Astrocyte of the cerebellum (primary cell): ENCODE data around the gene VWA3B.

Source experiments
- DNase-seq: peaks from one replicate; pipeline ENCODE4 v3.0.0-alpha.2; 2011; ENCODE audit warnings: low read depth
- H3K4me3 ChIP-seq: 2 replicates; pipeline ENCODE4 v1.5.1; 2011; ENCODE audit warnings: mild to moderate bottlenecking, low read depth, low read length, moderate library complexity
- in situ Hi-C: cut with HindIII; loops from 2 replicates; pipeline ENCODE4 v1.10.0; 2017; ENCODE audit warnings: low sequenced_read_pairs
- TF ChIP-seq, protein P1 (sequence below): IDR thresholded peaks from 2 replicates; pipeline ENCODE4 v1.5.1; 2012; ENCODE audit warnings: low read length, low read depth, moderate library complexity, mild to moderate bottlenecking; ENCODE audit errors: missing control alignments

Gene VWA3B

DNA sequence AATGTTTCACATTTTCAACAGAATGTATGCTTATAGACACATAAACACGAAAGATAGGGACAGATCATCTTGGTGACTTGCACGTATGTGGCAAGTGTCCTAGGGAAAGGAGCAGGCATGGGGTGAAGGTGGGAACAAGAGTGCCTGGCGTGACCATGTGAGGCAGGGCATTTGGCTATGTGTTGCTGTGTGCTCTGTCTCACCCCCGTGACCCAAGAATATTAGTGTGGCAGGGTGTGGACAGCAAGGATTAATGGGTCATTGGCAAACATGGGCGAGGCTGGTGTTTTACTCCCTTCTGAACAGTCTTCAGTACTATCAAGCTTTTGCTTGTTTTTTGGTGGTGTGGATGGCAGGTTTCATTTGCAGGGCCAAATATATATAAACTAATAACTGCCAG is 1.3 kb upstream of the VWA3B start:
- DNase-seq, result no peak
- H3K4me3 ChIP-seq, result no peak overlapping the region
- in situ Hi-C loops, result loop anchor here (5.0 kb wide), 1 partner anchor 37 kb away; no protein-coding TSS in a partner anchor
- TF ChIP-seq, protein P1, sequence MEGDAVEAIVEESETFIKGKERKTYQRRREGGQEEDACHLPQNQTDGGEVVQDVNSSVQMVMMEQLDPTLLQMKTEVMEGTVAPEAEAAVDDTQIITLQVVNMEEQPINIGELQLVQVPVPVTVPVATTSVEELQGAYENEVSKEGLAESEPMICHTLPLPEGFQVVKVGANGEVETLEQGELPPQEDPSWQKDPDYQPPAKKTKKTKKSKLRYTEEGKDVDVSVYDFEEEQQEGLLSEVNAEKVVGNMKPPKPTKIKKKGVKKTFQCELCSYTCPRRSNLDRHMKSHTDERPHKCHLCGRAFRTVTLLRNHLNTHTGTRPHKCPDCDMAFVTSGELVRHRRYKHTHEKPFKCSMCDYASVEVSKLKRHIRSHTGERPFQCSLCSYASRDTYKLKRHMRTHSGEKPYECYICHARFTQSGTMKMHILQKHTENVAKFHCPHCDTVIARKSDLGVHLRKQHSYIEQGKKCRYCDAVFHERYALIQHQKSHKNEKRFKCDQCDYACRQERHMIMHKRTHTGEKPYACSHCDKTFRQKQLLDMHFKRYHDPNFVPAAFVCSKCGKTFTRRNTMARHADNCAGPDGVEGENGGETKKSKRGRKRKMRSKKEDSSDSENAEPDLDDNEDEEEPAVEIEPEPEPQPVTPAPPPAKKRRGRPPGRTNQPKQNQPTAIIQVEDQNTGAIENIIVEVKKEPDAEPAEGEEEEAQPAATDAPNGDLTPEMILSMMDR, result no peak

DNA sequence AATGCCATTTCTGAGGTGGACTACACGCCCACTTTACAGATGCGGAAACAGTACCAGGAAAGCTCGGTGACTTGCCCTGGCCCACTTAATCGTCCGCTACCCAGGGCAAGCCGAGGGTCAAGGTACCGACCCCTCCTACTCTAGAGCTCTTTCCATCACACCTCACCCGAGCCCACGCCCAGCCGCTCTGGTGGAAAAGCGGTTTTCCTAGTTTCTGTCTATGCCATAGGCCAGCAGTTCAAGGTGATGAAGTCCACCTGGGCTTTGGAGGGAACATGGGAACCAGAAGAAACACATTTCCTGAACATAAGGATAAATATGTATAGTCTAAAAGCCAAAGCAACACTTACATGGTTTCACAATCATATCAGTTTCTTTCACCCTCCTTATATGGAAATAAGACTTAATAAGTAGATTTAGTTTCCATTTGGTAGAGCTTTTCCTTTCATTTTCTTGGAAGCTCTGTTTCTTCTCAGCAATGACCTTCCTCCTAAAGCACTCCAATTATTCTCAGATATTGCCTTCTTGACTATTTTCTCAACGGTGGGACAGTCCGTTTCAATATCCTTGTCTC is 567 bp downstream of the VWA3B start:
- TF ChIP-seq, protein P1, result no peak
- in situ Hi-C loops, result loop anchor here (5.0 kb wide), 1 partner anchor 35 kb away; no protein-coding TSS in a partner anchor
- DNase-seq, result no peak
- H3K4me3 ChIP-seq, result peak overlapping the region; percentile 54

DNA sequence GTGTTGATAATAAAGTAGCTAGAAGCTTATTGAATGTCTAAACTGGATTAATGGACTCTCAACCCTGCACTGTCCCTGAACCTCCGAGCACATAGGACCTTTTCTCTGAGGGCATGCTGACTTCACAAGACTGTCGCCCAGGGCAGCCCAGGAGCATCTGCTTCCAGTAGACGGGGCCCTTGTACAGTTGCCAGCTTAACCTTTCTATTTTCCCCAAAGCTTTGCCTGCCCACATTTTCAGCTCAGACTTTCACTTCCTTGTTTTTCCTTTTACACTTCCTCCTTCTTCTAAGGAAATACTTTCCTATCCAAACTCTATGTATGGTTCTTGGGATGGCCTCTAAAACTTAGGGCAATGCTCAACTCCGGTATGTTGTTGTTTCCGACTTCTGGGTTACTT is 1.3 kb downstream of the VWA3B start:
- TF ChIP-seq, protein P1, result no peak
- no peak for DNase-seq

DNA sequence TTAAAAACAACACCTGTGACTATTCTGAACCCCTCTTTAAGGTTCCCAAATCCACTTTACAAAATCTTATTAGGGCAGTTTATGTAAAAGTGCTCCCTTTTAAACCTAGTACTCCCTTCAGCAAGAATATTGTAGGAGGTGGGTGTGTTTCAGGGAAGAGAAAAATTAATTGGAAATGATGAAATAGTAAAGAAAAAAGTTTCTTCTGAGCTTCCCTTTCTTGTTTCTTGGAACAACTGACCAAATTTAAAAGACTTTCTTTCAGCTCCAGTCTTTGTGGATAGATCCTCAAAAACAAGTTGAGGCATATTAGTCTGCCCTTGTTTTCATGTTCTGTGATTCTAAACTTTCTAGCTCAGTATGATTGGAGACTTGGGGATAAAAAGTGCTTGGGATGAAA is 3.0 kb downstream of the VWA3B start:
- TF ChIP-seq, protein P1, result no peak
- in situ Hi-C loops, result loop anchor here (5.0 kb wide), 1 partner anchor 32 kb away; no protein-coding TSS in a partner anchor
- no peak overlapping the region for H3K4me3 ChIP-seq
- DNase-seq, result no peak

More for the DNA sequence above, 1.3 kb downstream of the VWA3B start:
- H3K4me3 ChIP-seq, result no peak overlapping the region
- in situ Hi-C loops, result loop anchor here (5.0 kb wide), 1 partner anchor 34 kb away; no protein-coding TSS in a partner anchor

DNA sequence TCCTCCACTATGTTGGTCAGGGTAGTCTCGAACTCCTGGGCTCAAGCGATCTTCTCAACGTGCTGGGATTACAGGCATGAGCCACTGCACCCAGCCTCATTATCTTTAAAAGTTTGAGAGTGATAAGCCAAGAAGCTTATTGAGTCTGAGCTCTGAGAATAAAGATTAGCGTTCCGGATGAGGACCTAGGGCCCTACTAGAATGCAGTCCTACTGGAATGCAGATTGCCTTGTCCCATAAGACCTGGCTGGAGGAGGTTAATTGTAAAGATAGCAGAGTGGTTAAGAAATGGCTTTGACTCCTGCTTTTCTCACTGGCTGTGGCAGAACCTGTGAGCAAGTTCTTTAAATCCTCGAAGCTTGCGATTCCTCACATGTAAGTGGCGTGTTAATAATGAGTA is 4.0 kb downstream of the VWA3B start:
- in situ Hi-C loops, result no loop called here
- no peak for DNase-seq
- TF ChIP-seq, protein P1, result no peak
- no peak overlapping the region for H3K4me3 ChIP-seq

DNA sequence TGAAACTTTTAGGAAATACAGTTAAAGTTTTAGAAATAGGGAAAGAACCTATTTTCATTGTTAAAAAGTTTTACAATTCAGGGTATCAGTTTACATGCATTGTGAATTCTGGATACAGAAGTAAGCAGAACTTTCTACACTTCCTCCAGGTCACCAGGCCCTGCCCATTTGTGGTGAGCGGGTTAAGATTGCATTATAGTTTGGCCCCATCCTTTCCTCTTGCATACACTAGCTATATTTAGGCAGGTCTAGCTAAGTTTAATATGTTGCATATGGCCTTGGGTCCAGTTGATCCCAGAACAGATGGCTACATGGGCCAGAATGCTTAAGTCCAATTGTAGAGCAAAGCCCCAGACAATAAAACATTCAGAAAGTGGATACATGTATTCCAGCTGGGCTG is 4.8 kb downstream of the VWA3B start:
- in situ Hi-C loops, result no loop called here

More for the DNA sequence above, 4.8 kb downstream of the VWA3B start:
- DNase-seq, result no peak
- TF ChIP-seq, protein P1, result no peak
- H3K4me3 ChIP-seq, result no peak overlapping the region
